ENCODE data around the gene FRMD4A.

GRCh38 chr10:13938950-13939349, 391.8 kb downstream of the FRMD4A start:
- TF ChIP-seq POLR2A (IDR thresholded peaks at IDR 0.05) (no peak), CTCF (IDR thresholded peaks at IDR 0.05) (no peak)
